ENCODE results near the gene ZNF471. TPM values are rescaled to one million over a fixed set of nuclear protein-coding genes. Genes with fewer than 3 reads are reported as not detected.

The ZNF471 gene
- 0.02 to 0.06 TPM (median 0.04 TPM) in 3 of 5 replicates, not detected in the others for total RNA-seq (2022; extraction: Qiagen RNA extraction)

GRCh38 chr19:56507446-56508289, at the start of gene ZNF471:
ZNF471 (plus strand) TSS chr19:56507855; CDS start chr19:56511572, 3,717 bp downstream.

DNA sequence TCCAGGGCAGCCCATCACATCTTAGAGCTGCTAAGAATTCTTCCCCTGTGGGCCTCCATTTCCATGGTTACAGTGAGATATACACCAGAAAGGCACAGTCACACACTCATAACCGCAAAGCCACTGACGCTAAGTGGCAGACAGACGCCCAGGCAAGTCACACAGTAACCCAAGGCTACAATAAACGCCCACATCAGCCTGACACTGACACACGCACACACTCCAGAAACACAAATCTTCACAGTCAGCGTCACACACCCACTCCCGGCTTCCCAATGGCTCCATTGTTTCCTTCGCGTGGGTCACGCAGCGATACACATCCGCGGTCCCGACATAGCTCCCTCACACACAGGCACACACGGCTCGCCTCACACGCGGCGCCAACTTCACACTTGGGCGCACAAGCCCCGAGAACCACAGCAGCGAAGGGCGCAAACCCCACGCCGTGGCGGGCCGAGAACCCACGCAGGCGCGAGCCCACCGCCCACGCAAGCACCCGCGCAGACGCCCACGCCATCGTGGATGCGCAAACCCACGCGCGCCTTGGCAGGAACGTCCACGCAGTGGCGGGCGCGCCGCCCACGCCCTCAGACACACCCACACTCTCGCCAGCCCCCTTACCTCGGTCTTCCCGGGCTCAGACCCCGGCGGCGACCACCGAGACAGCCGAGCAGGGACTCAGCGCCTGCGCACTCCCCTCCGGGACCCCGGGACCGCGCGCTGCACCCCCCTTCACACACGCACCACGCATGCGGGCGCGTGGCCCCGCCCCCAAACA, 30.8 kb upstream of the ZNF471 start, which contains the start of gene ZNF667:
Gene ZNF667 (minus strand): TSS at position 695 of the 778 bp plus-strand sequence. CDS start 14,975 bp downstream, outside the sequence.

GRCh38 chr19:56538761-56539263, 31.2 kb downstream of the ZNF471 start, which contains the start of gene ZFP28:
ZFP28 (plus strand) TSS chr19:56538948; CDS start chr19:56539019, 71 bp downstream.

DNA sequence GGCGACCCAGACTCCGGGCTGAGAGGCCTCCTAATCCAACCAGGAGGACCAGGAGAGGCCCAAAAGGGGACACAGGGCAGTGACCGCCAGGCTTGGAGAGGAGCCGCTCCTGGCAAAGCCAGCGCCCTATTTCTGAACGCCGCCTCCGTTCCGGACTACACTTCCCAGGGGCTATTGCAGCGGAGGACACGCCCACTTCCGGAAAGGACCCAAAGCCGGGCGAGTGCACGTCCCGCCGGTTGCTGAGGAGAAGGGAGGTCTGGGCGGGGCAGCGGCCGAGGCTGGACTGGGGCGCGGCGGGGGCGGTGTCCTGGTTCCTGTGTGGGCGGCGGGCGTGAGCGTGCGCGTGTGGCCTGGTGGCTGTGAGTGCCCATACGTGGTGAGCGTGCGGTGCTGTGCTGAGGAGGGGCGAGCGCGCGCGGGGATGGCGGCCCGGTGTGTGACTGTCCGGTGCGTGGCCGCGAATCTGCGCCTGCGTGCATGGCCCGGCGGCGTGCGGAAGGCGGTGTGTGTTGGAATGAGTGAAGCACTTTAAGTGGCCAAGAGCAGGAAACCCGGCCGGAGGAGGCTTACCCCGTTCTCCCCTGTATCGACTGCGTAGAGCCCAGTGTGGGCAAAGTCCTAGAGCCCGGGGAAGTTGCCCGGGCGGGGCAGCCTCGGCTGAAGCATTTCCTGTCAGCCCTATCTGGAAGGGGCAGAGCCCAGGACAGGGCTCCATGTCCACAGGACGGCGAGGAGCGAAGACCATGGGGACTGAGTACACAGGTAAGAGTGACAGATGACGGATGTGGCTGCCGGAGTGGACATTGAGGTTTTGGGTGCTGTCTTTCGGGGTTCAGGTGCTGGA, 59.8 kb downstream of the ZNF471 start, which contains the start of gene ZNF470:
Gene ZNF470 (plus strand): TSS at position 195 of the 847 bp plus-strand sequence. CDS start 2,844 bp downstream, outside the sequence.

Other genes starting within 250 kb of the ZNF471 start
- gene EDDM13, start 235.1 kb upstream of the ZNF471 start, total RNA-seq (2022; extraction: Qiagen RNA extraction), result not detected in 5 replicates
- gene ZSCAN5A, start 193.0 kb upstream of the ZNF471 start, total RNA-seq (2022; extraction: Qiagen RNA extraction), result 6.0 to 9.0 TPM (median 8.0 TPM) in 5 replicates
- gene ZNF582, start 114.3 kb upstream of the ZNF471 start, total RNA-seq (2022; extraction: Qiagen RNA extraction), result 0.78 to 1.4 TPM (median 0.84 TPM) in 5 replicates
- 1.4 to 2.3 TPM (median 1.9 TPM) in 5 replicates for gene ZNF583, start 103.5 kb upstream of the ZNF471 start, total RNA-seq (2022; extraction: Qiagen RNA extraction)
- not detected in 5 replicates for gene ZNF667, start 30.5 kb upstream of the ZNF471 start, total RNA-seq (2022; extraction: Qiagen RNA extraction)
- 2.9 to 4.1 TPM (median 3.7 TPM) in 5 replicates for gene ZFP28, start 31.1 kb downstream of the ZNF471 start, total RNA-seq (2022; extraction: Qiagen RNA extraction)
- 1.6 to 2.4 TPM (median 1.7 TPM) in 5 replicates for gene ZNF470, start 59.6 kb downstream of the ZNF471 start, total RNA-seq (2022; extraction: Qiagen RNA extraction)
- gene ZNF71, start 87.4 kb downstream of the ZNF471 start, total RNA-seq (2022; extraction: Qiagen RNA extraction), result 9.8 to 12.7 TPM (median 11.4 TPM) in 5 replicates
- 0.16 to 0.19 TPM in 2 of 5 replicates, not detected in the others for gene SMIM17, start 135.3 kb downstream of the ZNF471 start, total RNA-seq (2022; extraction: Qiagen RNA extraction)
- not detected in 5 replicates for gene ZNF835, start 163.9 kb downstream of the ZNF471 start, total RNA-seq (2022; extraction: Qiagen RNA extraction)

Measured in A549 treated with CORT108297 at 1 μM for 4 hours (cell line).